Measurements from ENCODE around the gene ZSWIM1. TPM values are rescaled to one million over a fixed set of nuclear protein-coding genes. Genes with fewer than 3 reads are reported as not detected.

The ZSWIM1 gene
- total and polyA plus RNA-seq, 2 of the 4 experiments (the other 2 are of a cell fraction): 4.2 to 10.0 TPM

DNA sequence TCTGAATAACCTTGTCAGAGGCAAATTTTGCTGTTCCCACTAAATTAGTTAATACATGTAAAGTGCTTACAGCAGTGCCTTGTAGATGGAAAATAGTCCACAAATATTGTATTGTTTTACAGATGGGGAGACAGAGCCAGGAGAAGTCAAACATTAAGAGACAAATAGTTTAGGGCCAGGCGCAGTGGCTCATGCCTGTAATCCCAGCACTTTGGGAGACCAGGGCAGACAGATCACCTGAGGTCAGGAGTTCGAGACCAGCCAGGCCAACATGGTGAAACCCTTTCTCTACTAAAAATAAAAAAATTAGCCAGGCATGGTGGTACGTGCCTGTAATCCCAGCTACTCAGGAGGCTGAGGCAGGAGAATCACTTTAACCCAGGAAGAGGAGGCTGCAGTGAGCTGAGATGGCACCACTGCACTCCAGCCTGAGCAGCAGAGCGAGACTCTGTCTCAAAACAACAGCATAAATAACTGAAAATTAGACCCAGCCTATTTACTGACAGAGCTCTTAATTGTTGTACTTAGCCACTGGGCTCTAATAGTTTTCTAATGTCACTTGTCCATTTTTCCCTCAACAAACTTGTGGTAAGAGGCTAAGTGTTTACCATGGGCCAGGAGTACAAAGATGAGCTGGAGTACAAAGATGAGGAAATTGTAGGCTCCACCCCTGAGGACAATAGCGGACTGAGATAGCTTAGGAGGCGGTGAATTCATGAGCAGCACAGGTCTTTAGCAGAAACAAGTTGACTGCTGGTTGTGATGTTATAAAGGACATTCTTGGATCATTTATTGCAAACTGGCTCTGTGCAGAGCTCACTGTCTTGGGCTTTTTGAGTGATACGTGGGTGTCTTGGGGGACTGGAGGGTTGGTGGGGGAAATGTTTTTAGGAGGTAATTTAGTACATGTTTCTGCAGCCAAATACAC is 17.2 kb upstream of the ZSWIM1 start:
- intact Hi-C loops (cut with micrococcal nuclease): no loop called here
- H3K56ac ChIP-seq (ENCODE audit: extremely low read depth, insufficient read depth, low read length): no peak overlapping the region
- no peak overlapping the region for H3K27ac ChIP-seq (ENCODE audit: insufficient read depth, low read length)
- no peak overlapping the region for H2BK5ac ChIP-seq (ENCODE audit: low read depth, low read length, poor library complexity, severe bottlenecking)
- POLR2A ChIA-PET (ENCODE audit: unreplicated experiment): no interaction called here
- no peaks in the 10 kb centered on the region for H3K36me3 ChIP-seq (ENCODE audit: control insufficient read depth, insufficient read depth, low read length)
- CTCF ChIA-PET: no interaction called here
- H3K23ac ChIP-seq (ENCODE audit: low read depth, low read length): no peak overlapping the region
- no peak for TF ChIP-seq MAFK (IDR thresholded peaks at IDR 0.05; ENCODE audit: low read depth, low read length)
- no peak overlapping the region for H3K4me3 ChIP-seq (ENCODE audit: insufficient read depth, low read depth, low read length)
- no peak overlapping the region for H3K4me2 ChIP-seq (ENCODE audit: low read depth, low read length)
- H2AK9ac ChIP-seq (replicated peaks; ENCODE audit: low read depth, low read length, poor library complexity): no peak overlapping the region
- dilution Hi-C loops (cut with HindIII; ENCODE audit: low sequenced_read_pairs, unreplicated experiment): no loop called here
- no peak overlapping the region for H3K4ac ChIP-seq (ENCODE audit: low read depth, low read length)
- DNase-seq: no peak
- no peak for ATAC-seq (ENCODE audit: low read depth)
- no peak overlapping the region for H3K9ac ChIP-seq (ENCODE audit: low read depth, low read length)
- no peak overlapping the region for H3K14ac ChIP-seq (replicated peaks; ENCODE audit: low read depth, low read length)
- no peak overlapping the region for H3K18ac ChIP-seq (ENCODE audit: low read depth, low read length)
- H4K91ac ChIP-seq (ENCODE audit: insufficient read depth, low read depth, low read length): no peak overlapping the region; the same call in 1 of the 2 replicates
- no peak overlapping the region for H2AK5ac ChIP-seq (ENCODE audit: low read depth, low read length)
- H2AFZ ChIP-seq (replicated peaks; ENCODE audit: low read length, poor library complexity): no peak overlapping the region
- H2BK15ac ChIP-seq (ENCODE audit: low read depth, low read length): no peak overlapping the region
- no peaks in the 10 kb centered on the region; the same call in 1 of the 2 replicates for H3K9me1 ChIP-seq (ENCODE audit: insufficient read depth, low read length)
- H3K9me3 ChIP-seq (ENCODE audit: control insufficient read depth, insufficient read depth, low read length): no peaks in the 10 kb centered on the region
- no peak overlapping the region for H2BK120ac ChIP-seq (ENCODE audit: low read depth, low read length)
- no peak overlapping the region for H2BK20ac ChIP-seq (ENCODE audit: low read depth, low read length)
- WGBS, 2 experiments (ENCODE audit: extremely low coverage in 2 of 2, insufficient read length in 1 of 2): 80% methylated on average over 1 of the region's 7 CpGs; no CpG with 5 or more reads in 1 of the 2 experiments
- H3K4me1 ChIP-seq (ENCODE audit: control insufficient read depth, insufficient read depth, low read length): peaks cover 4% of the 10 kb centered on the region; the same call in 1 of the 2 replicates
- no peak overlapping the region for H4K5ac ChIP-seq (ENCODE audit: low read depth, low read length)
- BruUV-seq (replicated peaks): no TSS peak
- no peaks in the 10 kb centered on the region; the same call in 1 of the 2 replicates for H4K20me1 ChIP-seq (ENCODE audit: insufficient read depth, low read length)
- H3K27me3 ChIP-seq (ENCODE audit: control insufficient read depth, insufficient read depth, low read length): no peaks in the 10 kb centered on the region
- in situ Hi-C loops (cut with MboI; ENCODE audit: low sequenced_read_pairs): no loop called here
- H4K8ac ChIP-seq (ENCODE audit: low read depth in 2 of 2, low read length in 2 of 2): no peak overlapping the region
- H3K79me1 ChIP-seq (ENCODE audit: low read depth in 1 of 2, low read length in 2 of 2): peaks cover 16 to 24% of the 10 kb centered on the region in 2 experiments
